ENCODE data around the gene PLEKHA6. TPM values are rescaled to one million over a fixed set of nuclear protein-coding genes. Genes with fewer than 3 reads are reported as not detected.
A peak's percentile ranks its signal among the peaks of the same experiment; 100 is the strongest.

PLEKHA6 gene
- total RNA-seq, 2 experiments from 2014 or later = 0.53 to 0.82 TPM

DNA sequence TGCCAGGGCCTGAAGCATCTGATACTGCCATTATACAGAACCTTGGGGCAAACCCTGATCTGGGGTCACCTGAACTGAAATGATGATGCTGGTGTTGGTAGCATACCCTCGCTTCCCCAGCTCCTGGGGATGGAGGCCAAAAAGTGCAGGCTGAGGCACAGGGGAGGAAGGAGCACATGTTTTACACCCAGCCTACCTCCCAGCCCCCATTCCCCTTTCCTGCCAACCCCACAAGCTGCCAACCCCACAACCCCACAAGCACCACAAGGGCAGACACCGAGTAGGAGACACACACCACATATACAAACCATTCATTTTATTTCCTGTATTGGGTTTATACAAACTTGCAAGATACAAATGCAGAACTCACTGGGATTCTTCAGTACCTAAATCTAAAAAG, 141.2 kb downstream of the PLEKHA6 start:
- Mint-ChIP-seq H3K27me3 (no peaks in the 10 kb centered on the region), H3K4me3 (no peak overlapping the region), H3K36me3 (ENCODE audit: low read depth) (no peaks in the 10 kb centered on the region), H3K4me1 (ENCODE audit: low read depth) (peaks cover 8% of the 10 kb centered on the region), H3K27ac (no peak overlapping the region), H3K9me3 (no peaks in the 10 kb centered on the region)
- TF ChIP-seq, protein P1, sequence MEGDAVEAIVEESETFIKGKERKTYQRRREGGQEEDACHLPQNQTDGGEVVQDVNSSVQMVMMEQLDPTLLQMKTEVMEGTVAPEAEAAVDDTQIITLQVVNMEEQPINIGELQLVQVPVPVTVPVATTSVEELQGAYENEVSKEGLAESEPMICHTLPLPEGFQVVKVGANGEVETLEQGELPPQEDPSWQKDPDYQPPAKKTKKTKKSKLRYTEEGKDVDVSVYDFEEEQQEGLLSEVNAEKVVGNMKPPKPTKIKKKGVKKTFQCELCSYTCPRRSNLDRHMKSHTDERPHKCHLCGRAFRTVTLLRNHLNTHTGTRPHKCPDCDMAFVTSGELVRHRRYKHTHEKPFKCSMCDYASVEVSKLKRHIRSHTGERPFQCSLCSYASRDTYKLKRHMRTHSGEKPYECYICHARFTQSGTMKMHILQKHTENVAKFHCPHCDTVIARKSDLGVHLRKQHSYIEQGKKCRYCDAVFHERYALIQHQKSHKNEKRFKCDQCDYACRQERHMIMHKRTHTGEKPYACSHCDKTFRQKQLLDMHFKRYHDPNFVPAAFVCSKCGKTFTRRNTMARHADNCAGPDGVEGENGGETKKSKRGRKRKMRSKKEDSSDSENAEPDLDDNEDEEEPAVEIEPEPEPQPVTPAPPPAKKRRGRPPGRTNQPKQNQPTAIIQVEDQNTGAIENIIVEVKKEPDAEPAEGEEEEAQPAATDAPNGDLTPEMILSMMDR (IDR thresholded peaks at IDR 0.05) = no peak
- H3K27ac ChIP-seq (ENCODE audit: low read depth in 1 of 2, low read length in 2 of 2) = no peak overlapping the region
- intact Hi-C loops (cut with DNase I, micrococcal nuclease) = no loop called here
- H3K4me1 ChIP-seq (ENCODE audit: insufficient read depth, low read length) = peaks cover 9% of the 10 kb centered on the region
- H3K9me3 ChIP-seq (ENCODE audit: control insufficient read depth in 1 of 2, insufficient read depth in 1 of 2, low read length in 2 of 2) = peaks cover 0 to 9% of the 10 kb centered on the region in 2 experiments
- H3K36me3 ChIP-seq (ENCODE audit: insufficient read depth, low read length) = no peaks in the 10 kb centered on the region
- ATAC-seq (ENCODE audit: poor library complexity) (no peak), DNase-seq (peak in 1 of 14 experiments; percentile 9)
- no peak overlapping the region for H3K4me3 ChIP-seq (ENCODE audit: low read length)
- H3K27me3 ChIP-seq (ENCODE audit: control insufficient read depth in 1 of 2, insufficient read depth in 2 of 2, low read length in 2 of 2) = peaks cover 0 to 4% of the 10 kb centered on the region in 2 experiments
- ChIA-PET CTCF (no interaction called here), POLR2A (no interaction called here)

DNA sequence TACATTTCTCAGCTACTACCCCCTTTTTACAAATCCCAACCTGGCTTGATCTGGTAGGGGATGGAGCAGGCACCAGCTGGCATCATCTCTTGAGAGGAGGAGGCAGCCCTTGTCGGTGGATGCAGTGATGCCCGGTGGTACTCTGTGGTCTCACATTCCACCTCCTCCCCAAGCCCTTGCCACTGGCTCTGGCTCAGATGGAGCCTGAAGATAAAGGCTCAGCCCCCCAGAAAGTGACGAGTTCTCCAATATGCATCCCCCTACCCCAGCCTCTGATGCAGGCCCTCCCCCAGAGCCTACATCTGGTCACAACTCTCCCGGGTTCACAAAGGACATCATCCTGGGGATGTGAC, 142.1 kb downstream of the PLEKHA6 start:
- ATAC-seq (ENCODE audit: poor library complexity) (no peak), DNase-seq (no peak)
- Histone ChIP-seq H3K27ac (ENCODE audit: low read depth in 1 of 2, low read length in 2 of 2) (no peak overlapping the region), H3K9me3 (ENCODE audit: control insufficient read depth in 1 of 2, insufficient read depth in 1 of 2, low read length in 2 of 2) (peaks cover 0 to 10% of the 10 kb centered on the region in 2 experiments), H3K4me3 (ENCODE audit: low read length) (no peak overlapping the region), H3K4me1 (ENCODE audit: insufficient read depth, low read length) (peaks cover 11% of the 10 kb centered on the region), H3K36me3 (ENCODE audit: insufficient read depth, low read length) (no peaks in the 10 kb centered on the region), H3K27me3 (ENCODE audit: control insufficient read depth in 1 of 2, insufficient read depth in 2 of 2, low read length in 2 of 2) (peaks cover 3 to 4% of the 10 kb centered on the region in 2 experiments)
- Mint-ChIP-seq H3K4me1 (ENCODE audit: low read depth) (peaks cover 8% of the 10 kb centered on the region), H3K27ac (no peak overlapping the region), H3K9me3 (no peaks in the 10 kb centered on the region), H3K27me3 (no peaks in the 10 kb centered on the region), H3K36me3 (ENCODE audit: low read depth) (no peaks in the 10 kb centered on the region), H3K4me3 (no peak overlapping the region)
- TF ChIP-seq, protein P1 (IDR thresholded peaks at IDR 0.05) = no peak
- intact Hi-C loops (cut with DNase I, micrococcal nuclease) = no loop called here
- POLR2A ChIA-PET = no interaction called here
- CTCF ChIA-PET = interaction anchor here (1.0 kb wide), 1 partner anchor 11 kb away, joined by 3 read pairs; no protein-coding TSS in a partner anchor

DNA sequence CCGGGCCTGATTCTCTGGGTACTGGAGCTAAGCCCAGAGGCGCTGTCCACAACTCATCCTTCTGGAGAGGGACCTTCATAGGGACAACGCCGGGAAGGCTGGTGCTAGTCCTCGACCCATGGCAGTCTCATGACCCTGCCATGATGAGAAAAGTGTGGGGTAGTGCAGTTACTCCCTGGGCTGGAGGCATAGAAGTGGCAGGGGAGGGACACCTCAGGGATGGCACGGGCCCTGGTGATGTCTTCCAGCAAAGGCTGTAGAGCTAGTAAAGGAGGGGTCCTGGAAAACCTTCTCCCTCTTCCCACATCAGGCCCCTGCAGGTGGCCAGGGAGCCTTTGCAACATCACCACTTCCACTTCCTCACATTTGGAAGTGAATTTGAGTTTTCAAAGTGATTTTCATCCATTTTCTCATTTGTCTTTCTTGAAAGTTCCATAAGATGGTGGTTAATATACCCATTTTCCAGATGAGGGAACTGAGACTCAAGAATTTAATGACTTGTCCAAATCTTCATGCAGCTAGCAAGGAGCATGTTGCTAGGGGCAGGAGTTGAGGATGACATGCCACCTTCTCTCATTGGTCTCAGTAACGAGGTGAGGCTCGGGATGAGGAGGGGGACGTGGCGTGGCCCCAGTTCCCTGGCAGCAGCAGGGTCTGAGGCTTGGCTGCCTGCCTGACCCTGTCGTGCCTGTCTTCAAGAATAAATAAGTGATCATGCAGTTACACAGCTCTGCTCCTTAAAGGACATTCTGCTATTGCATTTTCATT, 142.7 kb downstream of the PLEKHA6 start:
- Histone ChIP-seq H3K9me3 (ENCODE audit: control insufficient read depth in 1 of 2, insufficient read depth in 1 of 2, low read length in 2 of 2) (peaks cover 0 to 10% of the 10 kb centered on the region in 2 experiments), H3K27me3 (ENCODE audit: control insufficient read depth in 1 of 2, insufficient read depth in 2 of 2, low read length in 2 of 2) (peaks cover 3 to 4% of the 10 kb centered on the region in 2 experiments), H3K4me3 (ENCODE audit: low read length) (no peak overlapping the region), H3K27ac (ENCODE audit: low read depth in 1 of 2, low read length in 2 of 2) (no peak overlapping the region), H3K36me3 (ENCODE audit: insufficient read depth, low read length) (no peaks in the 10 kb centered on the region), H3K4me1 (ENCODE audit: insufficient read depth, low read length) (peaks cover 11% of the 10 kb centered on the region)
- Mint-ChIP-seq H3K27me3 (no peaks in the 10 kb centered on the region), H3K36me3 (ENCODE audit: low read depth) (no peaks in the 10 kb centered on the region), H3K9me3 (no peaks in the 10 kb centered on the region), H3K4me3 (no peak overlapping the region), H3K4me1 (ENCODE audit: low read depth) (peaks cover 8% of the 10 kb centered on the region), H3K27ac (no peak overlapping the region)
- POLR2A ChIA-PET = no interaction called here
- DNase-seq (no peak), ATAC-seq (ENCODE audit: poor library complexity) (no peak)
- CTCF ChIA-PET = interaction anchor here (1.0 kb wide), 1 partner anchor 10 kb away, joined by 3 read pairs; no protein-coding TSS in a partner anchor
- TF ChIP-seq, protein P1 (IDR thresholded peaks at IDR 0.05) = no peak
- intact Hi-C loops (cut with DNase I, micrococcal nuclease) = no loop called here

Measured in CD4-positive, alpha-beta T cell (primary cell).